ENCODE measurements around the gene HOXA6.

Gene HOXA6

DNA sequence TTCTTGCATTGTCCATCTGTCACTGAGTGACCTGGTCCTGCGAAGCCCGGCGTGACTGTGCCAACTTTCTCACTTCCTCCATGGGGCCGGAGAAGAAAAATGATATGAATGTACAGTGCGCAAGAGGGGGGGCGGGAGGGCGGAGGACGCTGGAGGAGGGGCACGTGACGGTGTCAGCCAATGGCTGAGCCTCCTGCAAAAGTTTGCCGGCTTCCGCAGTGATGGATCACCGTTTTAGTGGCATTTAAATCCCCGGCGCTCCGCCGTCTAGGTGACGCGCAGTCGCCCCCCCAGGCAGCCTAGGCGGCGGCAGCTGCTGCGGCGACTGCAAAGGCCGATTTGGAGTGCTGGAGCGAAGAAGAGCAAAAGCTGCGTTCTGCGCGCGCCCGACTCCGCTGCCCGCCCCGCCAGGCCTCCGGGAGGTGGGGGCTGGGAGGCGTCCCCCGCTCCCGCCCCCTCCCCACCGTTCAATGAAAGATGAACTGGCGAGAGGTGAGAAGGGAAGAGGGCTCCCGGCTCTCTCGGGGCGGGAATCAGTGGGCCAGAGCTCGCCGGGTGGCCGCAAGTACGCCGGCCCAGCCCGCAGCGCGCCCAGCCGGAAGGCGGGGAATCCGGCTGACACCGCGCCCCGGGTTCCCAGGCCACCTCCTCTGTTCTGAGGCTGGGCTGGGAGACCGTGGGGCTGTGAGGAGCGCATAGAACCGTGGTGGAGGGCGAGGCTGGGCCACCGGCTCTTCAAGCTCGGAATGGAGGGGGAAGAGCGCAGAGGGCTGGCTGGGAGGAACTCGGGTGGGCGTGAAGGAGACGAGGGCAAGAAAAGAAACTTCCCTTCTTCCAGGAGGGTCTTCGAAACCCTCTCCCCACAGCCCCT, 51.4 kb downstream of the HOXA6 start, which contains the start of gene HOXA1:
Gene HOXA1 (minus strand): TSS at position 104 of the 871 bp plus-strand sequence. CDS start 88 bp downstream, at position 16.
- no peak for FAIRE-seq
